Suprapubic skin (tissue), 4 donors: ENCODE results near the gene OSBP2. TPM values are rescaled to one million over a fixed set of nuclear protein-coding genes. Genes with fewer than 3 reads are reported as not detected.
A peak's percentile ranks its signal among the peaks of the same experiment; 100 is the strongest.

Experiments used
- DNase-seq, 2 donors: peaks; one replicate each; pipeline ENCODE4 v3.0.0-alpha.2; 2019; ENCODE audit warnings: low spot score in 2 of 2
- H3K27ac ChIP-seq: fragments of 200-600 bp; sonication (generic); one replicate; pipeline ENCODE4 v1.5.1; 2019
- H3K27me3 ChIP-seq: fragments of 200-600 bp; sonication (generic); one replicate; pipeline ENCODE4 v1.5.1; 2019
- H3K36me3 ChIP-seq: fragments of 200-600 bp; sonication (generic); one replicate; pipeline ENCODE4 v1.5.1; 2019
- H3K4me1 ChIP-seq: fragments of 200-600 bp; sonication (generic); one replicate; pipeline ENCODE4 v1.5.1; 2019
- H3K4me3 ChIP-seq: fragments of 200-600 bp; sonication (generic); one replicate; pipeline ENCODE4 v1.5.1; 2019; ENCODE audit warnings: mild to moderate bottlenecking
- H3K9me3 ChIP-seq: fragments of 200-600 bp; sonication (generic); one replicate; pipeline ENCODE4 v1.5.1; 2019
- CTCF ChIP-seq, 2 donors: fragments of 200-600 bp in 1 of 2; fragments of 450-650 bp in 1 of 2; sonication (generic) in 1 of 2; IDR thresholded peaks; one replicate each; pipeline ENCODE4 v1.5.1; 2016 to 2019; ENCODE audit warnings: antibody characterized with exemption in 2 of 2, mild to moderate bottlenecking in 1 of 2, moderate library complexity in 1 of 2
- EP300 ChIP-seq: sonication (generic); formaldehyde crosslinking; IDR thresholded peaks from one replicate; pipeline ENCODE4 v1.6.1; 2017; ENCODE audit warnings: antibody characterized with exemption
- POLR2A ChIP-seq, 2 donors: fragments of 450-650 bp; IDR thresholded peaks; one replicate each; pipeline ENCODE4 v1.6.1; 2017; ENCODE audit warnings: antibody characterized with exemption in 2 of 2, mild to moderate bottlenecking in 2 of 2, moderate library complexity in 2 of 2
- POLR2AphosphoS5 ChIP-seq, 3 donors: sonication (generic); formaldehyde crosslinking; IDR thresholded peaks; one replicate each; pipeline ENCODE4 v1.6.1; 2017; ENCODE audit warnings: antibody characterized with exemption in 3 of 3
- WGBS: methylation state at CpG from one replicate; pipeline ENCODE4 v1.1.5; 2018; 5-methylcytosine and 5-hydroxymethylcytosine counted together
- total RNA-seq, 4 donors: library from RNA; depleted of rRNA; stranded (reverse); fragments of >200 nt; gene quantifications; one replicate each; pipeline ENCODE4 v1.1.0, GENCODE V29; 2016

OSBP2 gene
- total RNA-seq, 4 donors from 2014 or later, result 3.9 to 11.3 (median 6.4) TPM

GRCh38 chr22:30943368-30943767, 248.7 kb downstream of the OSBP2 start:
- DNase-seq, result no peak
- H3K27ac ChIP-seq, result no peak overlapping the region
- peaks cover 80% of the 10 kb centered on the region for H3K36me3 ChIP-seq
- H3K4me3 ChIP-seq, result no peak overlapping the region
- no peaks in the 10 kb centered on the region for H3K9me3 ChIP-seq
- WGBS, result 70% methylated on average over 3 of the region's 3 CpGs
- TF ChIP-seq POLR2AphosphoS5 (IDR thresholded peaks at IDR 0.05) (no peak), POLR2A (IDR thresholded peaks at IDR 0.05) (no peak), EP300 (no peak), CTCF (IDR thresholded peaks at IDR 0.05) (no peak)
- H3K4me1 ChIP-seq, result peaks cover 23% of the 10 kb centered on the region
- no peaks in the 10 kb centered on the region for H3K27me3 ChIP-seq

DNA sequence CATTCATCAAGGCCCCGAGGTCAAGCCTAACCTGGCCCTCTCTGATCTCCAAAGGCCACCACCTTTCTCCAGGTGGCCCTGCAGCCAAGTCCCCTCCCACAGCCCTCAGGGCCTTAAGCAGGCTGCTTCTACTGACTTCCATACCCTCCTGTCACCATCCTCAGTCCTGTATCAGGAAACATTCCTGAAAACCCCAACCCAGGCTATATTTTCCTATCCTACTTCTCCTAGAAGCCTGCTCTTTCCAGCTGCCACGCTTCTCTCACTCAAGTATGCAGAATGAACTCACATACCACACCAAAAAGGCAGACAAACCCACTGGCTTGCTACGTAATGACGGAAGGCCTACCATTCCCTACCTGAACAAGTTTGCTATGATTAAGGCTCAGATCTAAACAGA, 250.3 kb downstream of the OSBP2 start:
- H3K27ac ChIP-seq, result no peak overlapping the region
- DNase-seq, result no peak
- 88% methylated on average over 4 of the region's 4 CpGs for WGBS
- H3K36me3 ChIP-seq, result peaks cover 73% of the 10 kb centered on the region
- no peaks in the 10 kb centered on the region for H3K27me3 ChIP-seq
- no peak overlapping the region for H3K4me3 ChIP-seq
- no peak for TF ChIP-seq POLR2A (IDR thresholded peaks at IDR 0.05)
- TF ChIP-seq POLR2AphosphoS5 (IDR thresholded peaks at IDR 0.05), result no peak
- TF ChIP-seq CTCF (IDR thresholded peaks at IDR 0.05), result no peak
- no peak for TF ChIP-seq EP300
- H3K4me1 ChIP-seq, result peaks cover 37% of the 10 kb centered on the region
- H3K9me3 ChIP-seq, result no peaks in the 10 kb centered on the region

DNA sequence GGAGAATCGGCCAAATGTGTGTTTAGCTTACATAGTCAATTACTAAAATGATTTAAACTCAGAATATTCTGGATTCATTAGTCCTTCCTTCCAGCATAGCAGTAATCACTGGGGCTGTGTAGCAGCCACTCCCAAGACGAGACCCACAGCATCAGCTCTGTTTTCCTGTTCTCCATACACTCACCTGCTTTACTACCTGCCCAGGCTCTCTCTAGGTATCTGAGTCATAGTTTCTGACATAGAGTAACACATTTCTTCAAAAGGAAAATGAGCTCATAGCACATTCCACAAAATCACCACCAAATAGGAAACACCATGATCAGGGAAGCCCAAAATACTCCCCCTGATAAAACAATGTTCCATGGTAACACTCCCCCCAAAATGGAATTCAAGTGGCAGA, 251.0 kb downstream of the OSBP2 start:
- no peak for DNase-seq
- 85% methylated on average over 2 of the region's 2 CpGs for WGBS
- H3K27ac ChIP-seq, result no peak overlapping the region

GRCh38 chr22:30946354-30946753, 251.7 kb downstream of the OSBP2 start:
- WGBS, result 66% methylated on average over 7 of the region's 7 CpGs
- peak overlapping the region; percentile 64 for H3K27ac ChIP-seq

More for the DNA sequence above, 251.0 kb downstream of the OSBP2 start:
- Histone ChIP-seq H3K4me3 (no peak overlapping the region), H3K9me3 (no peaks in the 10 kb centered on the region), H3K36me3 (peaks cover 68% of the 10 kb centered on the region), H3K27me3 (no peaks in the 10 kb centered on the region), H3K4me1 (peaks cover 39% of the 10 kb centered on the region)
- TF ChIP-seq EP300 (no peak), CTCF (IDR thresholded peaks at IDR 0.05) (no peak), POLR2A (IDR thresholded peaks at IDR 0.05) (no peak), POLR2AphosphoS5 (IDR thresholded peaks at IDR 0.05) (no peak)

DNA sequence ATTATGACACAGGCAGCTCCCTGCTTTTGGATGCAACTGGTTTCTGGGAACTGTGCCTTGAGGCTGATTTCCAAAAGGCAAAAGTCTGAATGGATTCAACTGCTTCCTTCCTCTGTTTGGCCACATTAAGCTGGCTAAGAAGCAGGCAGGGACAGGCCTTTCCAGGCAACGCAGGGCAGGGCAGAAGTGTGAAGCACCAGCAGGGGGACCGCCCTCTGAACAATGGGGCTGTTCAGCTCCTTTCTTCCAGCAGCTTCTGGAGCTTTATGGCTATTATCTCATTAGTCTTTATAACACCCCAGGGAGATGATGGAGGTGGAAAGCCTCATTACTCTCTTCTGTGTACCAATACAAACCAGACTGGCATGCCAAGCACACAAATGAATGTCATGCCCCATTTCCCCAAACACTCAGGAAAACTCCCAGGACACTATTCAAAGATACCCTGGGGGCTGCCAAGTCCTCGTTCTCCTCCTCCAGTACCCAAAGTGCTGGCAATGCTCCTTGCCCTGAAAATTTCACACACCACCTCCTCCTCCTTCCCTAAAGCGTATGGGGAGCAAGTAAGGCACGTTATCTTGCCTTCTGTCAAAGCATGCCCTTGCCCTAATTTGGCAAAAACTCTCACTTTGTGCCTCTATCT, 252.6 kb downstream of the OSBP2 start:
- Histone ChIP-seq H3K27me3 (no peaks in the 10 kb centered on the region), H3K4me3 (no peak overlapping the region), H3K9me3 (no peaks in the 10 kb centered on the region), H3K36me3 (peaks cover 57% of the 10 kb centered on the region), H3K27ac (peak overlapping the region; percentile 64), H3K4me1 (peaks cover 39% of the 10 kb centered on the region)
- no peak for TF ChIP-seq POLR2AphosphoS5 (IDR thresholded peaks at IDR 0.05)
- TF ChIP-seq CTCF (IDR thresholded peaks at IDR 0.05), result peak in 1 of 2 donors; percentile 23
- no peak for TF ChIP-seq POLR2A (IDR thresholded peaks at IDR 0.05)
- no peak for DNase-seq
- 29% methylated on average over 4 of the region's 5 CpGs for WGBS

More at GRCh38 chr22:30946354-30946753, 251.7 kb downstream of the OSBP2 start:
- Histone ChIP-seq H3K27me3 (no peaks in the 10 kb centered on the region), H3K4me1 (peaks cover 39% of the 10 kb centered on the region), H3K4me3 (no peak overlapping the region), H3K36me3 (peaks cover 67% of the 10 kb centered on the region), H3K9me3 (no peaks in the 10 kb centered on the region)
- TF ChIP-seq CTCF (IDR thresholded peaks at IDR 0.05) (no peak), POLR2AphosphoS5 (IDR thresholded peaks at IDR 0.05) (no peak)
- no peak for DNase-seq
